Measurements from ENCODE around the gene FBXO42.

The FBXO42 gene

GRCh38 chr1:16211824-16212223, 140.5 kb downstream of the FBXO42 start:
- H3K4me3 ChIP-seq (ENCODE audit: low read length): no peak overlapping the region
- DNase-seq (ENCODE audit: low read depth, low spot score): no peak

GRCh38 chr1:16210581-16210980, 141.7 kb downstream of the FBXO42 start:
- no peak for DNase-seq (ENCODE audit: low read depth, low spot score)
- no peak overlapping the region for H3K4me3 ChIP-seq (ENCODE audit: low read length)

- DNase-seq (ENCODE audit: low read depth, low spot score): no peak
- no peak overlapping the region for H3K4me3 ChIP-seq (ENCODE audit: low read length)
These were observed 142.4 kb downstream of the FBXO42 start for GRCh38 chr1:16209847-16210407.

- no peak for DNase-seq (ENCODE audit: low read depth, low spot score)
- no peak overlapping the region for H3K4me3 ChIP-seq (ENCODE audit: low read length)
These were observed 143.0 kb downstream of the FBXO42 start for GRCh38 chr1:16209132-16209846.

- DNase-seq (ENCODE audit: low read depth, low spot score): no peak
- no peak overlapping the region for H3K4me3 ChIP-seq (ENCODE audit: low read length)
These were observed 143.9 kb downstream of the FBXO42 start for GRCh38 chr1:16208270-16208987.

- peak overlapping the region; percentile 55 for H3K4me3 ChIP-seq (ENCODE audit: low read length)
These were observed 144.7 kb downstream of the FBXO42 start for GRCh38 chr1:16207318-16208269.

GRCh38 chr1:16206547-16207317, 145.5 kb downstream of the FBXO42 start:
- DNase-seq (ENCODE audit: low read depth, low spot score): peak; percentile 97
- H3K4me3 ChIP-seq (ENCODE audit: low read length): peak overlapping the region; percentile 75

More at GRCh38 chr1:16207318-16208269, 144.7 kb downstream of the FBXO42 start:
- no peak for DNase-seq (ENCODE audit: low read depth, low spot score)

- no peak for DNase-seq (ENCODE audit: low read depth, low spot score)
- peak overlapping the region; percentile 75 for H3K4me3 ChIP-seq (ENCODE audit: low read length)
These were observed 146.3 kb downstream of the FBXO42 start for GRCh38 chr1:16205891-16206546.

- no peak overlapping the region for H3K4me3 ChIP-seq (ENCODE audit: low read length)
- DNase-seq (ENCODE audit: low read depth, low spot score): no peak
These were observed 147.0 kb downstream of the FBXO42 start for GRCh38 chr1:16205334-16205671.

GRCh38 chr1:16204634-16205333, 147.5 kb downstream of the FBXO42 start:
- DNase-seq (ENCODE audit: low read depth, low spot score): peak; percentile 16
- H3K4me3 ChIP-seq (ENCODE audit: low read length): no peak overlapping the region

- no peak overlapping the region for H3K4me3 ChIP-seq (ENCODE audit: low read length)
- DNase-seq (ENCODE audit: low read depth, low spot score): no peak
These were observed 148.1 kb downstream of the FBXO42 start for GRCh38 chr1:16204216-16204615.

- no peak overlapping the region for H3K4me3 ChIP-seq (ENCODE audit: low read length)
- DNase-seq (ENCODE audit: low read depth, low spot score): no peak
These were observed 148.7 kb downstream of the FBXO42 start for GRCh38 chr1:16203550-16203949.

GRCh38 chr1:16202281-16203210, 149.7 kb downstream of the FBXO42 start:
- DNase-seq (ENCODE audit: low read depth, low spot score): no peak
- H3K4me3 ChIP-seq (ENCODE audit: low read length): no peak overlapping the region

- no peak overlapping the region for H3K4me3 ChIP-seq (ENCODE audit: low read length)
- DNase-seq (ENCODE audit: low read depth, low spot score): no peak
These were observed 152.6 kb downstream of the FBXO42 start for GRCh38 chr1:16199700-16200099.

- DNase-seq (ENCODE audit: low read depth, low spot score): no peak
- no peak overlapping the region for H3K4me3 ChIP-seq (ENCODE audit: low read length)
These were observed 153.2 kb downstream of the FBXO42 start for GRCh38 chr1:16199157-16199501.

- no peak overlapping the region for H3K4me3 ChIP-seq (ENCODE audit: low read length)
- no peak for DNase-seq (ENCODE audit: low read depth, low spot score)
These were observed 153.7 kb downstream of the FBXO42 start for GRCh38 chr1:16198444-16199156.

Data from Jurkat, Clone E6-1 (cell line).